OCI-LY7 (cell line): ENCODE data around the gene RIMS1.

Source experiments
- EZH2phosphoT487 ChIP-seq: fragments of 200-600 bp; sonication (generic); IDR thresholded peaks from 2 replicates; pipeline ENCODE4 v1.6.1; 2018; ENCODE audit warnings: low read depth, borderline replicate concordance, mild to moderate bottlenecking, mixed run types, antibody characterized with exemption, low read length, moderate library complexity, mixed read lengths
- TF ChIP-seq, protein P1 (sequence below): fragments of 200-600 bp; sonication (generic); conservative IDR thresholded peaks from 2 replicates; pipeline ENCODE4 v1.5.1; 2014; ENCODE audit warnings: mild to moderate bottlenecking, antibody characterized with exemption, low read length, moderate library complexity, mixed read lengths

DNA sequence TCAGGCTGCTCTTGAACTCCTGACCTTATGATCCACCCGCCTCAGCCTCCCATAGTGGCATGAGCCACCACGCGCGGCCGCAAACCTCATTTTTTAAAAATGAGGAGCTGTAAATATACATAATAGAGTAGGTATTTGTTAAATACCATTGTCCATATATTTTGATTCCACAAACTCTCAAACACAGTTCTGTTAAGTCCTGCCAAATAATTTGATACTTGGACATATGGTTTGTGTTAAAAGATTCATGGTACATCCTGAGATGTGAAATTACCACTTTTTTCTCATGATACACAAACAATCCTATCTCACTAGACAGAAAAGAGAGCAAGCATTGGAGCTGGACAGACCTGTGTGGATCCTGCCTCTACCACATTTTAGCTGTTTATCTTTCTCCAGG, 401.5 kb downstream of the RIMS1 start:
- TF ChIP-seq, protein P1, sequence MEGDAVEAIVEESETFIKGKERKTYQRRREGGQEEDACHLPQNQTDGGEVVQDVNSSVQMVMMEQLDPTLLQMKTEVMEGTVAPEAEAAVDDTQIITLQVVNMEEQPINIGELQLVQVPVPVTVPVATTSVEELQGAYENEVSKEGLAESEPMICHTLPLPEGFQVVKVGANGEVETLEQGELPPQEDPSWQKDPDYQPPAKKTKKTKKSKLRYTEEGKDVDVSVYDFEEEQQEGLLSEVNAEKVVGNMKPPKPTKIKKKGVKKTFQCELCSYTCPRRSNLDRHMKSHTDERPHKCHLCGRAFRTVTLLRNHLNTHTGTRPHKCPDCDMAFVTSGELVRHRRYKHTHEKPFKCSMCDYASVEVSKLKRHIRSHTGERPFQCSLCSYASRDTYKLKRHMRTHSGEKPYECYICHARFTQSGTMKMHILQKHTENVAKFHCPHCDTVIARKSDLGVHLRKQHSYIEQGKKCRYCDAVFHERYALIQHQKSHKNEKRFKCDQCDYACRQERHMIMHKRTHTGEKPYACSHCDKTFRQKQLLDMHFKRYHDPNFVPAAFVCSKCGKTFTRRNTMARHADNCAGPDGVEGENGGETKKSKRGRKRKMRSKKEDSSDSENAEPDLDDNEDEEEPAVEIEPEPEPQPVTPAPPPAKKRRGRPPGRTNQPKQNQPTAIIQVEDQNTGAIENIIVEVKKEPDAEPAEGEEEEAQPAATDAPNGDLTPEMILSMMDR, result no peak
- TF ChIP-seq EZH2phosphoT487, result no peak
